ENCODE results near the gene NUMBL. TPM values are rescaled to one million over a fixed set of nuclear protein-coding genes. Genes with fewer than 3 reads are reported as not detected.

Gene NUMBL
- total RNA-seq, 1 experiment from 2014 or later: 57.7 TPM

- BruUV-seq (replicated peaks): no TSS peak
- no peak for TF ChIP-seq CTCF (conservative IDR thresholded peaks at IDR 0.05)
- TF ChIP-seq EZH2 (IDR thresholded peaks at IDR 0.05; ENCODE audit: low read depth): no peak
- no peaks in the 10 kb centered on the region for H3K27me3 ChIP-seq (ENCODE audit: insufficient read depth, low read depth)
- H2AFZ ChIP-seq: no peak overlapping the region
- no peaks in the 10 kb centered on the region for H3K9me3 ChIP-seq (ENCODE audit: insufficient read depth, low read depth)
- ChIA-PET POLR2A (ENCODE audit: unreplicated experiment) (no interaction called here), CTCF (interaction anchor here (0.6 kb wide), 3 partner anchors 282 to 1004 kb away, joined by 3 to 6 read pairs (median 5); no protein-coding TSS in a partner anchor)
- no peaks in the 10 kb centered on the region for H3K79me2 ChIP-seq (ENCODE audit: low read depth)
- H3K27ac ChIP-seq: no peak overlapping the region
- H3K4me3 ChIP-seq: no peak overlapping the region
- H3F3A ChIP-seq (ENCODE audit: insufficient read depth, low read depth): peaks cover 17% of the 10 kb centered on the region
- peaks cover 23% of the 10 kb centered on the region for H3K4me1 ChIP-seq (replicated peaks; ENCODE audit: insufficient read depth)
- no peaks in the 10 kb centered on the region for H3K9me2 ChIP-seq (ENCODE audit: insufficient read depth)
- no peaks in the 10 kb centered on the region for H3K36me3 ChIP-seq (ENCODE audit: low read depth)
- intact Hi-C loops (cut with micrococcal nuclease; ENCODE audit: unreplicated experiment): no loop called here
- no peak overlapping the region for H3K4me2 ChIP-seq
- H4K20me1 ChIP-seq (ENCODE audit: insufficient read depth): no peaks in the 10 kb centered on the region
- DNase-seq: no peak
Measured at GRCh38 chr19:40642757-40643305, 47.6 kb downstream of the NUMBL start.

GRCh38 chr19:40642051-40642706 lies 48.3 kb downstream of the NUMBL start:
- H3K27me3 ChIP-seq (ENCODE audit: insufficient read depth, low read depth): no peaks in the 10 kb centered on the region
- H3K36me3 ChIP-seq (ENCODE audit: low read depth): no peaks in the 10 kb centered on the region
- POLR2A ChIA-PET (ENCODE audit: unreplicated experiment): no interaction called here
- no peaks in the 10 kb centered on the region for H4K20me1 ChIP-seq (ENCODE audit: insufficient read depth)
- H3K4me1 ChIP-seq (replicated peaks; ENCODE audit: insufficient read depth): peaks cover 23% of the 10 kb centered on the region
- no peak for DNase-seq
- intact Hi-C loops (cut with micrococcal nuclease; ENCODE audit: unreplicated experiment): no loop called here
- TF ChIP-seq EZH2 (IDR thresholded peaks at IDR 0.05; ENCODE audit: low read depth) (no peak), CTCF (conservative IDR thresholded peaks at IDR 0.05) (no peak)
- no peak overlapping the region for H2AFZ ChIP-seq
- peaks cover 17% of the 10 kb centered on the region for H3F3A ChIP-seq (ENCODE audit: insufficient read depth, low read depth)
- no TSS peak for BruUV-seq (replicated peaks)
- no peak overlapping the region for H3K4me2 ChIP-seq
- no peaks in the 10 kb centered on the region for H3K9me2 ChIP-seq (ENCODE audit: insufficient read depth)
- H3K9me3 ChIP-seq (ENCODE audit: insufficient read depth, low read depth): no peaks in the 10 kb centered on the region
- H3K4me3 ChIP-seq: no peak overlapping the region
- CTCF ChIA-PET: no interaction called here
- H3K27ac ChIP-seq: no peak overlapping the region
- H3K79me2 ChIP-seq (ENCODE audit: low read depth): no peaks in the 10 kb centered on the region

GRCh38 chr19:40641281-40641680 lies 49.2 kb downstream of the NUMBL start:
- no peaks in the 10 kb centered on the region for H4K20me1 ChIP-seq (ENCODE audit: insufficient read depth)
- no peaks in the 10 kb centered on the region for H3K9me2 ChIP-seq (ENCODE audit: insufficient read depth)
- no peaks in the 10 kb centered on the region for H3K27me3 ChIP-seq (ENCODE audit: insufficient read depth, low read depth)
- no peak overlapping the region for H3K27ac ChIP-seq
- H3K79me2 ChIP-seq (ENCODE audit: low read depth): no peaks in the 10 kb centered on the region
- H3F3A ChIP-seq (ENCODE audit: insufficient read depth, low read depth): peaks cover 11% of the 10 kb centered on the region
- no TSS peak for BruUV-seq (replicated peaks)
- H3K4me1 ChIP-seq (replicated peaks; ENCODE audit: insufficient read depth): peaks cover 15% of the 10 kb centered on the region
- no peaks in the 10 kb centered on the region for H3K36me3 ChIP-seq (ENCODE audit: low read depth)
- intact Hi-C loops (cut with micrococcal nuclease; ENCODE audit: unreplicated experiment): no loop called here
- TF ChIP-seq CTCF (conservative IDR thresholded peaks at IDR 0.05) (no peak), EZH2 (IDR thresholded peaks at IDR 0.05; ENCODE audit: low read depth) (no peak)
- H3K4me2 ChIP-seq: no peak overlapping the region
- H2AFZ ChIP-seq: no peak overlapping the region
- POLR2A ChIA-PET (ENCODE audit: unreplicated experiment): no interaction called here
- no peak for DNase-seq
- no peaks in the 10 kb centered on the region for H3K9me3 ChIP-seq (ENCODE audit: insufficient read depth, low read depth)
- H3K4me3 ChIP-seq: no peak overlapping the region
- CTCF ChIA-PET: no interaction called here

Measured in PC-9 (cell line).